Prostate gland (tissue), 2 donors: Measurements from ENCODE around the gene PEX14.

Experiments used
- CTCF ChIP-seq, 4 experiments: fragments of 200-600 bp in 2 of 4; fragments of 450-650 bp in 2 of 4; sonication (generic) in 2 of 4; IDR thresholded peaks; 1 replicate in 3 of 4; 2 replicates in 1 of 4; pipeline ENCODE4 v1.5.1; 2016 to 2019; ENCODE audit warnings: antibody characterized with exemption in 4 of 4, mild to moderate bottlenecking in 2 of 4, moderate library complexity in 2 of 4
- POLR2A ChIP-seq: fragments of 450-650 bp; IDR thresholded peaks from one replicate; pipeline ENCODE4 v1.6.1; 2016; ENCODE audit warnings: antibody characterized with exemption, mild to moderate bottlenecking
- POLR2AphosphoS5 ChIP-seq: sonication (generic); formaldehyde crosslinking; IDR thresholded peaks from one replicate; pipeline ENCODE4 v1.6.1; 2017; ENCODE audit warnings: antibody characterized with exemption

- TF ChIP-seq CTCF (IDR thresholded peaks at IDR 0.05) (no peak), POLR2A (no peak), POLR2AphosphoS5 (no peak)
Measured at GRCh38 chr1:10449751-10450150, 25.0 kb upstream of the PEX14 start, which contains the start of gene CORT.
